CD4-positive, alpha-beta T cell (primary cell): Measurements from ENCODE around the gene CORO1C. TPM values are rescaled to one million over a fixed set of nuclear protein-coding genes. Genes with fewer than 3 reads are reported as not detected.
A peak's percentile ranks its signal among the peaks of the same experiment; 100 is the strongest.

Experiments used
- ATAC-seq: fragments of 200-7000 bp; cut with Tn5 transposase; one replicate; pipeline ENCODE4 v1.10.0; 2022; ENCODE audit warnings: mild to moderate bottlenecking; ENCODE audit not compliant: poor library complexity
- CTCF ChIA-PET: fragments of 350-600 bp; sonication (Branson Sonifier 250); formaldehyde crosslinking; loops from one replicate; lab custom pipeline; 2021; ENCODE audit warnings: antibody characterized with exemption, inconsistent platforms; lab: Charles Lee
- POLR2A ChIA-PET: fragments of 350-600 bp; sonication (Branson Sonifier 250); formaldehyde crosslinking; loops from one replicate; lab custom pipeline; 2021; ENCODE audit warnings: antibody characterized with exemption, inconsistent platforms; lab: Charles Lee
- DNase-seq, 14 experiments: peaks; one replicate each; pipeline ENCODE4 v3.0.0-alpha.2; 2013 to 2020; ENCODE audit warnings: mixed read lengths in 2 of 14
- H3K27ac ChIP-seq, 2 donors: one replicate each; pipeline versions ENCODE4 v1.5.1 to v1.7.0; 2013; ENCODE audit warnings: low read length in 2 of 2, low read depth in 1 of 2, mild to moderate bottlenecking in 1 of 2
- H3K27me3 ChIP-seq, 2 experiments: 1 replicate in 1 of 2; 2 replicates in 1 of 2; pipeline versions ENCODE4 v1.6.1 to v1.7.0; 2013; ENCODE audit warnings: low read length in 2 of 2, control low read depth in 1 of 2, mild to moderate bottlenecking in 1 of 2, moderate library complexity in 1 of 2; ENCODE audit not compliant: insufficient read depth in 2 of 2, control insufficient read depth in 1 of 2
- H3K36me3 ChIP-seq: one replicate; pipeline ENCODE4 v1.6.1; 2013; ENCODE audit warnings: low read length, control low read depth; ENCODE audit not compliant: insufficient read depth
- H3K4me1 ChIP-seq: one replicate; pipeline ENCODE4 v1.6.1; 2013; ENCODE audit warnings: low read length, control low read depth; ENCODE audit not compliant: insufficient read depth
- H3K4me3 ChIP-seq: one replicate; pipeline ENCODE4 v1.5.1; 2013; ENCODE audit warnings: mild to moderate bottlenecking, low read length, moderate library complexity
- H3K9me3 ChIP-seq, 2 experiments: 1 replicate in 1 of 2; 2 replicates in 1 of 2; pipeline versions ENCODE4 v1.6.1 to v1.7.0; 2013; ENCODE audit warnings: low read length in 2 of 2, mild to moderate bottlenecking in 2 of 2, control low read depth in 1 of 2, moderate library complexity in 1 of 2; ENCODE audit not compliant: control insufficient read depth in 1 of 2, insufficient read depth in 1 of 2
- H3K27ac Mint-ChIP-seq: one replicate; pipeline ENCODE4 v1.8.0; 2020; ENCODE audit warnings: mixed read lengths
- H3K27me3 Mint-ChIP-seq: one replicate; pipeline ENCODE4 v1.8.0; 2021; ENCODE audit warnings: mixed read lengths
- H3K36me3 Mint-ChIP-seq: one replicate; pipeline ENCODE4 v1.8.0; 2021; ENCODE audit warnings: low read depth, mixed read lengths
- H3K4me1 Mint-ChIP-seq: one replicate; pipeline ENCODE4 v1.8.0; 2021; ENCODE audit warnings: low read depth, mixed read lengths
- H3K4me3 Mint-ChIP-seq: one replicate; pipeline ENCODE4 v1.8.0; 2020; ENCODE audit warnings: mild to moderate bottlenecking, mixed read lengths
- H3K9me3 Mint-ChIP-seq: one replicate; pipeline ENCODE4 v1.8.0; 2020; ENCODE audit warnings: mixed read lengths
- intact Hi-C, 2 experiments: fragments of 100-400 bp; cut with DNase I in 1 of 2; cut with micrococcal nuclease in 1 of 2; formaldehyde crosslinking; loops; one replicate each; pipeline versions ENCODE4 v1.15.1 to v1.9.0; 2023 to 2025; cut with DNase I, micrococcal nuclease
- total RNA-seq, 174 experiments: library from RNA in 2 of 174; stranded (reverse) in 2 of 174; gene quantifications; one replicate each; pipeline ENCODE4 v1.2.3 and lab custom pipeline; 2021 to 2026
- TF ChIP-seq, protein P1 (sequence below): fragments of 200-600 bp; IDR thresholded peaks from one replicate; pipeline ENCODE4 v1.8.0; 2022; ENCODE audit warnings: antibody characterized with exemption, mild to moderate bottlenecking

The CORO1C gene
- total RNA-seq, 2 experiments from 2014 or later = 6.7 to 7.4 TPM

DNA sequence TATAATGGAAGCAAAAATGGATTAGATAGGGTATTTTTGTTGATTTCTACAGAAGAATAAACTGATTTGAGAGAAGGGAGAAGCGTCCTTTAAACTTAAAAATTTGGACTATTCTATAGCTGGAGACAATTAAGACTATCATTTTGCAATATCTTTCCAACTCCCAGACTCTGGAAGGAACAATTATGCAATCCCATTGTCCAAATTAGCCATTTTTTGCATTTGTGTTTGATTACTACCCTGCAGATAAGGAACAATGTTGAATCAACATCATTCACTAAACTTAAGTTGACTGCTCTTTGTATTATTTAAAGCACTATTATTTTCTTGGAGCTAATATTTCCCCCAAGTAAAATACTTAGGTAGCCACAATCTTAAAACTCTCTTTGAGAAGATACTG lies 62.8 kb downstream of the CORO1C start:
- Histone ChIP-seq H3K27me3 (no peaks in the 10 kb centered on the region), H3K36me3 (no peaks in the 10 kb centered on the region), H3K27ac (no peak overlapping the region), H3K4me1 (peaks cover 6% of the 10 kb centered on the region), H3K9me3 (no peaks in the 10 kb centered on the region), H3K4me3 (no peak overlapping the region)
- Mint-ChIP-seq H3K4me1 (peaks cover 7% of the 10 kb centered on the region), H3K4me3 (no peak overlapping the region), H3K27me3 (no peaks in the 10 kb centered on the region), H3K9me3 (no peaks in the 10 kb centered on the region), H3K36me3 (no peaks in the 10 kb centered on the region), H3K27ac (no peak overlapping the region)
- TF ChIP-seq, protein P1, sequence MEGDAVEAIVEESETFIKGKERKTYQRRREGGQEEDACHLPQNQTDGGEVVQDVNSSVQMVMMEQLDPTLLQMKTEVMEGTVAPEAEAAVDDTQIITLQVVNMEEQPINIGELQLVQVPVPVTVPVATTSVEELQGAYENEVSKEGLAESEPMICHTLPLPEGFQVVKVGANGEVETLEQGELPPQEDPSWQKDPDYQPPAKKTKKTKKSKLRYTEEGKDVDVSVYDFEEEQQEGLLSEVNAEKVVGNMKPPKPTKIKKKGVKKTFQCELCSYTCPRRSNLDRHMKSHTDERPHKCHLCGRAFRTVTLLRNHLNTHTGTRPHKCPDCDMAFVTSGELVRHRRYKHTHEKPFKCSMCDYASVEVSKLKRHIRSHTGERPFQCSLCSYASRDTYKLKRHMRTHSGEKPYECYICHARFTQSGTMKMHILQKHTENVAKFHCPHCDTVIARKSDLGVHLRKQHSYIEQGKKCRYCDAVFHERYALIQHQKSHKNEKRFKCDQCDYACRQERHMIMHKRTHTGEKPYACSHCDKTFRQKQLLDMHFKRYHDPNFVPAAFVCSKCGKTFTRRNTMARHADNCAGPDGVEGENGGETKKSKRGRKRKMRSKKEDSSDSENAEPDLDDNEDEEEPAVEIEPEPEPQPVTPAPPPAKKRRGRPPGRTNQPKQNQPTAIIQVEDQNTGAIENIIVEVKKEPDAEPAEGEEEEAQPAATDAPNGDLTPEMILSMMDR = no peak
- ChIA-PET CTCF (interaction anchor here (2.6 to 10.9 kb wide), 2 partner anchors 51 to 133 kb away, joined by 9 to 129 read pairs; no protein-coding TSS in a partner anchor), POLR2A (interaction anchor here (0.7 kb wide), 1 partner anchor 106 kb away, joined by 3 read pairs; the partner anchor contains the start of gene ISCU)
- DNase-seq (no peak), ATAC-seq (no peak)
- intact Hi-C loops = loop anchor here in 1 of 2 experiments (5.0 kb wide), 2 partner anchors 64 to 424 kb away; partner anchors contain the start of genes ALKBH2 and CORO1C

DNA sequence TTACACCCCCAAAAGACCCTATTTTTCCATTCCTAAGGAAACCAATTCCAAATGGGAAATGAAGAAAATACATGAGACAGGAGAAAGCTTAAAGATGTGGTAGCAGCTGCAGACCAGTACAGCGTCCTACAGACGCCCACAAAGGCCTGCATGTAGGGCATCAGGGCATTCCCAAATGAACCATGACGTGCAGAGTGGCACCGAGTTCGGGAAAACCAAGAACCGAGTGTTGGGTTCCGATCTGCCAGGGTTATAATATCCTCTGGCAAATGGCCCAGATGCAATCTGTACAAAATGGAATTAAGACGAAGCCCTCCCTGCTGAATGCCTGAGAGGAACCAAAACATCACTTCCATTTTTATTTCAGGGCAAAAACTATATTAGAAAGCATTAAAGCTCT lies 63.3 kb downstream of the CORO1C start:
- Mint-ChIP-seq H3K9me3 (no peaks in the 10 kb centered on the region), H3K4me3 (no peak overlapping the region), H3K27me3 (no peaks in the 10 kb centered on the region), H3K4me1 (peaks cover 7% of the 10 kb centered on the region), H3K27ac (no peak overlapping the region), H3K36me3 (no peaks in the 10 kb centered on the region)
- Histone ChIP-seq H3K36me3 (no peaks in the 10 kb centered on the region), H3K9me3 (no peaks in the 10 kb centered on the region), H3K27ac (no peak overlapping the region), H3K4me3 (no peak overlapping the region), H3K27me3 (no peaks in the 10 kb centered on the region), H3K4me1 (peaks cover 6% of the 10 kb centered on the region)
- ChIA-PET CTCF (interaction anchor here (2.6 to 10.9 kb wide), 2 partner anchors 50 to 134 kb away, joined by 9 to 129 read pairs; no protein-coding TSS in a partner anchor), POLR2A (interaction anchor here (0.6 kb wide), 1 partner anchor 180 kb away, joined by 4 read pairs; no protein-coding TSS in a partner anchor)
- DNase-seq (no peak), ATAC-seq (no peak)
- TF ChIP-seq, protein P1 = no peak
- intact Hi-C loops = loop anchor here in 1 of 2 experiments (5.0 kb wide), 2 partner anchors 64 to 424 kb away; partner anchors contain the start of genes ALKBH2 and CORO1C

- H3K4me3 ChIP-seq = no peak overlapping the region
These were observed 64.0 kb downstream of the CORO1C start for GRCh38 chr12:108667349-108667748.

More at GRCh38 chr12:108667349-108667748, 64.0 kb downstream of the CORO1C start:
- H3K36me3 Mint-ChIP-seq = no peaks in the 10 kb centered on the region
- peaks cover 7% of the 10 kb centered on the region for H3K4me1 Mint-ChIP-seq
- TF ChIP-seq, protein P1 = no peak
- ChIA-PET CTCF (interaction anchor here (2.6 to 10.9 kb wide), 2 partner anchors 49 to 135 kb away, joined by 9 to 129 read pairs; no protein-coding TSS in a partner anchor), POLR2A (interaction anchor here (0.6 to 1.3 kb wide), 2 partner anchors 49 to 181 kb away, joined by 4 to 5 read pairs; no protein-coding TSS in a partner anchor)
- Histone ChIP-seq H3K27me3 (no peaks in the 10 kb centered on the region), H3K9me3 (no peaks in the 10 kb centered on the region), H3K4me1 (peaks cover 6% of the 10 kb centered on the region), H3K27ac (no peak overlapping the region), H3K36me3 (no peaks in the 10 kb centered on the region)
- H3K4me3 Mint-ChIP-seq = no peak overlapping the region
- no peaks in the 10 kb centered on the region for H3K9me3 Mint-ChIP-seq
- intact Hi-C loops = loop anchor here in 1 of 2 experiments (2.0 to 5.0 kb wide), 3 partner anchors 65 to 425 kb away; partner anchors contain the start of genes ALKBH2 and CORO1C
- peak in 2 of 14 experiments; percentile 29 to 50 for DNase-seq
- H3K27ac Mint-ChIP-seq = no peak overlapping the region
- ATAC-seq = no peak
- H3K27me3 Mint-ChIP-seq = no peaks in the 10 kb centered on the region
